Small intestine (tissue), 7 donors: ENCODE data around the gene CDH23. TPM values are rescaled to one million over a fixed set of nuclear protein-coding genes. Genes with fewer than 3 reads are reported as not detected.

Experiments
- DNase-seq, 2 donors: peaks; one replicate each; pipeline versions ENCODE4 v3.0.0 to v3.0.0-alpha.2; 2013
- FAIRE-seq: peaks from 2 replicates; lab custom pipeline; 2012; peaks lifted over from hg19 to GRCh38; lab: Jason Lieb, UNC
- H3K27ac ChIP-seq, 3 donors: one replicate each; pipeline ENCODE4 v1.5.1; 2013; ENCODE audit warnings: low read length in 2 of 3, mild to moderate bottlenecking in 2 of 3, control low read depth in 1 of 3, inconsistent platforms in 1 of 3, low read depth in 1 of 3, moderate library complexity in 1 of 3
- H3K27me3 ChIP-seq, 3 donors: one replicate each; pipeline ENCODE4 v1.6.1; 2013; ENCODE audit warnings: low read length in 3 of 3, inconsistent platforms in 1 of 3; ENCODE audit not compliant: control insufficient read depth in 3 of 3, insufficient read depth in 3 of 3
- H3K36me3 ChIP-seq, 3 donors: one replicate each; pipeline ENCODE4 v1.6.1; 2013; ENCODE audit warnings: low read length in 3 of 3, inconsistent platforms in 1 of 3, low read depth in 1 of 3, mild to moderate bottlenecking in 1 of 3, moderate library complexity in 1 of 3; ENCODE audit not compliant: control insufficient read depth in 3 of 3, insufficient read depth in 2 of 3
- H3K4me1 ChIP-seq, 3 donors: one replicate each; pipeline ENCODE4 v1.6.1; 2013; ENCODE audit warnings: low read length in 2 of 3, inconsistent platforms in 1 of 3, low read depth in 1 of 3, mild to moderate bottlenecking in 1 of 3, moderate library complexity in 1 of 3; ENCODE audit not compliant: control insufficient read depth in 3 of 3, insufficient read depth in 2 of 3
- H3K4me3 ChIP-seq, 3 donors: one replicate each; pipeline ENCODE4 v1.5.1; 2013; ENCODE audit warnings: low read length in 3 of 3, control low read depth in 1 of 3, inconsistent platforms in 1 of 3, low read depth in 1 of 3, mild to moderate bottlenecking in 1 of 3, moderate library complexity in 1 of 3
- H3K9me3 ChIP-seq, 2 donors: one replicate each; pipeline ENCODE4 v1.6.1; 2013; ENCODE audit warnings: low read depth in 1 of 2, low read length in 1 of 2; ENCODE audit not compliant: control insufficient read depth in 2 of 2, insufficient read depth in 1 of 2
- WGBS, 3 donors: extraction: QIAGEN DNeasy Blood & Tissue Kit; methylation state at CpG; one replicate each; pipeline ENCODE4 v1.1.7; 2013; 5-methylcytosine and 5-hydroxymethylcytosine counted together
- polyA plus RNA-seq, 4 donors: library from polyadenylated mRNA; stranded (reverse) in 3 of 4; unstranded in 1 of 4; fragments of 200-250 nt in 3 of 4; fragments of 120-200 nt in 1 of 4; gene quantifications; one replicate each; pipeline versions ENCODE4 v1.2.1 to v1.2.3, GENCODE V29; 2013
- donor health status: healthy with polysubstance abuse.
- donor health status: control.
- donor health status: control.
- donor health status: Bipolar disorder and iron deficiency.
- donor health status: healthy.

The CDH23 gene
- polyA plus RNA-seq, 4 donors: 0.89 to 2.5 (median 1.6) TPM

- Histone ChIP-seq H3K36me3 (no peaks in the 10 kb centered on the region), H3K4me1 (no peaks in the 10 kb centered on the region), H3K27me3 (no peaks in the 10 kb centered on the region), H3K4me3 (no peak overlapping the region), H3K27ac (no peak overlapping the region), H3K9me3 (no peaks in the 10 kb centered on the region)
- no peak for FAIRE-seq
- no peak for DNase-seq
- 89 to 94% (median 91%) methylated on average over 22 of the region's 22 CpGs for WGBS, 3 donors
These were observed 177.1 kb downstream of the CDH23 start for GRCh38 chr10:71573562-71574518.

GRCh38 chr10:71575451-71575850 lies 178.7 kb downstream of the CDH23 start:
- Histone ChIP-seq H3K4me1 (no peaks in the 10 kb centered on the region), H3K9me3 (no peaks in the 10 kb centered on the region), H3K4me3 (no peak overlapping the region), H3K27ac (no peak overlapping the region), H3K36me3 (no peaks in the 10 kb centered on the region), H3K27me3 (no peaks in the 10 kb centered on the region)
- DNase-seq: no peak
- WGBS, 3 donors: 81 to 88% (median 82%) methylated on average over 14 of the region's 14 CpGs
- FAIRE-seq: no peak

GRCh38 chr10:71575934-71576801 lies 179.4 kb downstream of the CDH23 start:
- H3K4me3 ChIP-seq: no peak overlapping the region
- H3K36me3 ChIP-seq: no peaks in the 10 kb centered on the region
- FAIRE-seq (no peak), DNase-seq (no peak)
- no peaks in the 10 kb centered on the region for H3K9me3 ChIP-seq
- 78 to 82% (median 78%) methylated on average over 16 of the region's 16 CpGs for WGBS, 3 donors
- H3K27ac ChIP-seq: no peak overlapping the region
- no peaks in the 10 kb centered on the region for H3K27me3 ChIP-seq
- no peaks in the 10 kb centered on the region for H3K4me1 ChIP-seq

GRCh38 chr10:71576842-71577241 lies 180.1 kb downstream of the CDH23 start:
- no peaks in the 10 kb centered on the region for H3K27me3 ChIP-seq
- DNase-seq (no peak), FAIRE-seq (no peak)
- 85 to 90% (median 86%) methylated on average over 9 of the region's 9 CpGs for WGBS, 3 donors
- H3K36me3 ChIP-seq: no peaks in the 10 kb centered on the region
- no peak overlapping the region for H3K4me3 ChIP-seq
- H3K4me1 ChIP-seq: no peaks in the 10 kb centered on the region
- no peak overlapping the region for H3K27ac ChIP-seq
- no peaks in the 10 kb centered on the region for H3K9me3 ChIP-seq

GRCh38 chr10:71577345-71577744 lies 180.6 kb downstream of the CDH23 start:
- no peak overlapping the region for H3K4me3 ChIP-seq
- H3K9me3 ChIP-seq: no peaks in the 10 kb centered on the region
- H3K36me3 ChIP-seq: no peaks in the 10 kb centered on the region
- no peaks in the 10 kb centered on the region for H3K27me3 ChIP-seq
- FAIRE-seq (no peak), DNase-seq (no peak)
- H3K27ac ChIP-seq: no peak overlapping the region
- no peaks in the 10 kb centered on the region for H3K4me1 ChIP-seq
- WGBS, 3 donors: 89 to 92% (median 91%) methylated on average over 8 of the region's 8 CpGs

GRCh38 chr10:71578069-71578468 lies 181.3 kb downstream of the CDH23 start:
- H3K27me3 ChIP-seq: no peaks in the 10 kb centered on the region
- FAIRE-seq (no peak), DNase-seq (no peak)
- no peak overlapping the region for H3K4me3 ChIP-seq
- H3K9me3 ChIP-seq: no peaks in the 10 kb centered on the region
- no peak overlapping the region for H3K27ac ChIP-seq
- H3K36me3 ChIP-seq: no peaks in the 10 kb centered on the region
- 78 to 87% (median 81%) methylated on average over 10 of the region's 10 CpGs for WGBS, 3 donors
- no peaks in the 10 kb centered on the region for H3K4me1 ChIP-seq

GRCh38 chr10:71579668-71580067 lies 182.9 kb downstream of the CDH23 start:
- no peak for DNase-seq
- Histone ChIP-seq H3K27me3 (no peaks in the 10 kb centered on the region), H3K4me3 (no peak overlapping the region), H3K9me3 (no peaks in the 10 kb centered on the region), H3K4me1 (no peaks in the 10 kb centered on the region), H3K36me3 (no peaks in the 10 kb centered on the region), H3K27ac (no peak overlapping the region)
- FAIRE-seq: no peak
- WGBS, 3 donors: 54 to 84% (median 82%) methylated on average over 3 to 5 of the region's 5 CpGs

- WGBS, 3 donors: 52 to 69% (median 55%) methylated on average over 2 of the region's 2 CpGs
- FAIRE-seq: no peak
- no peaks in the 10 kb centered on the region for H3K27me3 ChIP-seq
- H3K36me3 ChIP-seq: no peaks in the 10 kb centered on the region
- H3K9me3 ChIP-seq: no peaks in the 10 kb centered on the region
- H3K4me3 ChIP-seq: no peak overlapping the region
- H3K4me1 ChIP-seq: no peaks in the 10 kb centered on the region
- no peak for DNase-seq
- H3K27ac ChIP-seq: no peak overlapping the region
These were observed 183.7 kb downstream of the CDH23 start for GRCh38 chr10:71580415-71580814.
